Measurements from ENCODE around the gene ALDH1B1. TPM values are rescaled to one million over a fixed set of nuclear protein-coding genes. Genes with fewer than 3 reads are reported as not detected.
A peak's percentile ranks its signal among the peaks of the same experiment; 100 is the strongest.

Gene ALDH1B1
- 36.1 and 38.4 TPM in 2 replicates for polyA plus RNA-seq (2011; rRNA removed)
- 32.0 and 50.0 TPM in 2 replicates for polyA minus RNA-seq (2011; rRNA and poly(A)+ RNA removed)

- Histone ChIP-seq H3K4me3 (ENCODE audit: low read depth, low read length) (peak within 1 kb of the TSS; percentile 62), H3K27me3 (ENCODE audit: control insufficient read depth, insufficient read depth, low read length) (no peaks in the 10 kb centered on the region), H3K36me3 (ENCODE audit: control insufficient read depth, insufficient read depth, low read length) (peaks cover 9% of the 10 kb centered on the region)
- CTCF ChIA-PET, result interaction anchor here (0.6 to 1.6 kb wide), 4 partner anchors 9 to 1285 kb away, joined by 3 to 5 read pairs (median 3); no protein-coding TSS in a partner anchor
- peak; percentile 40; the same call in 1 of the 2 replicates for TF ChIP-seq CTCF (IDR thresholded peaks at IDR 0.05; ENCODE audit: insufficient read depth, low read depth, low read length)
- POLR2A ChIA-PET, result no interaction called here
- DNase-seq (ENCODE audit: low read depth), result peak; percentile 35
These were observed at the start of gene ALDH1B1 for GRCh38 chr9:38392235-38393127. Gene ALDH1B1 (plus strand): TSS chr9:38392702. CDS start chr9:38395749, 3,047 bp downstream.

GRCh38 chr9:38343037-38343436 is 49.5 kb upstream of the ALDH1B1 start:
- no peak for DNase-seq (ENCODE audit: low read depth)
- ChIA-PET POLR2A (no interaction called here), CTCF (no interaction called here)
- Histone ChIP-seq H3K36me3 (ENCODE audit: control insufficient read depth, insufficient read depth, low read length) (no peaks in the 10 kb centered on the region), H3K27me3 (ENCODE audit: control insufficient read depth, insufficient read depth, low read length) (peaks cover 13% of the 10 kb centered on the region), H3K4me3 (ENCODE audit: low read depth, low read length) (no peak overlapping the region)
- no peak for TF ChIP-seq CTCF (IDR thresholded peaks at IDR 0.05; ENCODE audit: insufficient read depth, low read depth, low read length)

GRCh38 chr9:38343552-38343951 is 49.0 kb upstream of the ALDH1B1 start:
- CTCF ChIA-PET, result interaction anchor here (1.6 kb wide), 1 partner anchor 8 kb away, joined by 4 read pairs; no protein-coding TSS in a partner anchor
- Histone ChIP-seq H3K4me3 (ENCODE audit: low read depth, low read length) (no peak overlapping the region), H3K27me3 (ENCODE audit: control insufficient read depth, insufficient read depth, low read length) (peaks cover 11% of the 10 kb centered on the region), H3K36me3 (ENCODE audit: control insufficient read depth, insufficient read depth, low read length) (no peaks in the 10 kb centered on the region)
- DNase-seq (ENCODE audit: low read depth), result no peak
- POLR2A ChIA-PET, result no interaction called here
- no peak for TF ChIP-seq CTCF (IDR thresholded peaks at IDR 0.05; ENCODE audit: insufficient read depth, low read depth, low read length)

GRCh38 chr9:38344566-38345324 is 47.8 kb upstream of the ALDH1B1 start:
- H3K4me3 ChIP-seq (ENCODE audit: low read depth, low read length), result no peak overlapping the region
- CTCF ChIA-PET, result interaction anchor here (0.6 to 1.6 kb wide), 3 partner anchors 9 to 431 kb away, joined by 3 to 4 read pairs (median 3); no protein-coding TSS in a partner anchor
- DNase-seq (ENCODE audit: low read depth), result no peak
- peaks cover 11% of the 10 kb centered on the region for H3K27me3 ChIP-seq (ENCODE audit: control insufficient read depth, insufficient read depth, low read length)
- H3K36me3 ChIP-seq (ENCODE audit: control insufficient read depth, insufficient read depth, low read length), result no peaks in the 10 kb centered on the region
- POLR2A ChIA-PET, result no interaction called here
- TF ChIP-seq CTCF (IDR thresholded peaks at IDR 0.05; ENCODE audit: insufficient read depth, low read depth, low read length), result no peak

All from BJ (cell line).